RKO (cell line): ENCODE measurements around the gene DPF3.

Experiments used
- DNase-seq: peaks from one replicate; pipeline ENCODE4 v3.0.0-alpha.2; 2016; ENCODE audit warnings: low spot score

The DPF3 gene

DNA sequence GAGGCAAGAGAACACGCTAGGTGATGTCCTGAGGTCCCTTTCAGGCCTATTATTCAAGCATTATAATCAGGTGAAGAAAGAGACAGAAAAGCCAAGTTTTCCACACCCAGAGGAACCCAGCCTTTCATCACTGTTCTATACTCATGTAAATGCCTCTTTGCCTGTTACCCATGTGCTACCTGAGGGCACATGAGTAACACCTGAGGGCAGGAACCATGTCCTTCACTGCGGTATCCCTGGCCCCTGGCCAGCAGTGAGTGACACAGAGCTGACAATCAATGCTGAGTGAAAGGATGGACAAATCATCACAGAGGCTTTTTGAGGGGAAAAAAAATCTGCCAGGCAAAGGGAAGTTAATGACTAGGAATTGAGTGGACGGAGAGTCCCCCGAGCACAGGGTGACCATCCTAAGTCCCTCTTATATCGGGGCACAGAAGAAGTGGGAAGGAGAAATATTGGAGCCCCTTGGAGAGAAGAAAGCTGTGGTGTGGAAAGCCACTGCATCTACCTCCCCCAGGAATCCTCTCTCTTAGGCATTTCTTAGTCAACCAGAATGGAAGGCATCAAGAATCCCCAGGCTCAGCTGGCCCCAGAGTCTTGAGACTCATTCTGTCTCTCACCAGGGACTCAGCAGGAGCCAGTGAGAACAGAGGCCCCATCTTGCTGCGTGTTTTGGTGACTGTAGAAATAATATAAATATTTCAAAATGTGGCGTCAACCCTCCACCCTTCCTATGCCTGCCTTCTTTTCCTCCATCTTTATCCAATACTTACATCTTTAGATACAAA lies 212.9 kb downstream of the DPF3 start:
- no peak for DNase-seq

- no peak for DNase-seq
Observed at GRCh38 chr14:72679536-72680151, 214.3 kb downstream of the DPF3 start.

GRCh38 chr14:72679141-72679535 lies 214.8 kb downstream of the DPF3 start:
- DNase-seq, result no peak

- DNase-seq, result no peak
Observed at GRCh38 chr14:72678356-72678755, 215.5 kb downstream of the DPF3 start.

DNA sequence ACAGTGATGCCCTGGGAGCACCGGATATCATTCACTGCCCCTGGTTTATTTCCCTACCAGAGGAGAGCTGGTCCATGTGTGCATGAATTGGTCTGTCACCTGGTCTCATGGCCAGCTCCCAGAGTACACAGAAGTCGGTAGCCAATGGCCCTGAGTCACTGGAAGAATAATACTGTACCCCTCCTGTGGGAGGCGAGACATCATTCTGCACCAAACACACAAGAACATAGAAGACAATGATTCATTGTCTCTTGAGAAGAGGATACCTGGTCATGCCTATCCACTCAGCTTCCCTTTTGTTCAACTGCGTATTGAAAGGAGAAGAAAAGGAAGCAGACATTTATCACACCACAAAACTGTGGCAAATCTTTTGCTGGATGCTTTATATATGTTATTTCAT lies 216.2 kb downstream of the DPF3 start:
- no peak for DNase-seq

DNA sequence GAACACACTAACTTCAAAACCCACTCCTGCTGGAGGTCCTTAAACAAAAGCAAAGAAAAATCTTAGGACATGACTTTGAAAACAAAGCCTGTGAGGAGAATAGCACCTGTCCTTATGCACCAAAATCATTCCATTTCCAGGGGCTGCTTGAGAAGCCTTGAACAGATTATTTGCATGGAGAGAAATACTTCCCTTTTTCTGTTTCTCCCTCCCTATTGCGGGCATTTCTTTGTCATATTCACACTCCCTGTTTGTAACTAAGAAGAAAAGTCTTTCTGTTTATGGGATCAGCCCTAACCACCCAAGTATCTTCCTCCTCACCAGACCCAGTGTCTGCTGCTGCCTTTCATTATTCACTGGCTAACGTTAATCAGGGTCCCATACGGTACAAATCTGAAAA lies 218.8 kb downstream of the DPF3 start:
- no peak for DNase-seq

DNA sequence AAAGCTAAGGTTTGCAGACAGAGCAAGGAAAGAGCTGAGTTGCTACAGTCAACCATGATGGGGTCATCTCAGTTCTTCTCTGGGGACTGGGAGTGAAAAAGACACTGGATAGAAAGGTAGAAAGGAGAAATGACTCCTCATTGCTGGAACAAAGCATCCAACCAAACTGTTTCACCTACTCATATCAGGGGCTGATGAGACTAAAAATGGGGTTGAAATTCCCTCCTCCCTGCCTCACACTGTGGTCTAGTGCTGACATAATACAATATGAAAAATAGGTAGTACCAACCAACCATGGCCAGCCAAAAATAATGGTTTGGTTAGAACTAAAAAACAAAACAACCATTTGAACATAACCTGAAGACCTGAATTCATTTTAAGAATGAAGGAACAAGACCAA lies 220.7 kb downstream of the DPF3 start:
- no peak for DNase-seq

- DNase-seq, result peak; percentile 30
Observed at GRCh38 chr14:72666610-72667009, 227.3 kb downstream of the DPF3 start.

DNA sequence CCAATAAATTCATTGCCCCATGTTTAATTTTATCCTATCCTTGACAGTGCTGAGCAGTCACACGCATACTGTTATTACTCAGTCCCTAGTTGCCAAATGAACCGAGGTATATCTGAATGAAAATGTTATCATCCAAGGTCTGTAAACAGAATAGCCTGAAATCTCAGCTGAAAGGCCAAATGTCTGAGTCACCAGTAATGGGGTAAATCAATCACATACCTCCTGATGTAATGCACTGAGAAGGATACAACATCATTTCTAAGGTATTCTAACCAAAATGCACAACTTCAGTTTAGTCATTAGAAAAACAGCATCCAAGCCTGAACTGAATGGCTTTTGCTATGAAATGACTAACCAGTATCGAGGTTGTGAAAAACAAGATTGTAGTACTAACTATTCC lies 228.6 kb downstream of the DPF3 start:
- DNase-seq, result peak; percentile 74

- DNase-seq, result no peak
Observed at GRCh38 chr14:72664651-72665050, 229.2 kb downstream of the DPF3 start.

DNA sequence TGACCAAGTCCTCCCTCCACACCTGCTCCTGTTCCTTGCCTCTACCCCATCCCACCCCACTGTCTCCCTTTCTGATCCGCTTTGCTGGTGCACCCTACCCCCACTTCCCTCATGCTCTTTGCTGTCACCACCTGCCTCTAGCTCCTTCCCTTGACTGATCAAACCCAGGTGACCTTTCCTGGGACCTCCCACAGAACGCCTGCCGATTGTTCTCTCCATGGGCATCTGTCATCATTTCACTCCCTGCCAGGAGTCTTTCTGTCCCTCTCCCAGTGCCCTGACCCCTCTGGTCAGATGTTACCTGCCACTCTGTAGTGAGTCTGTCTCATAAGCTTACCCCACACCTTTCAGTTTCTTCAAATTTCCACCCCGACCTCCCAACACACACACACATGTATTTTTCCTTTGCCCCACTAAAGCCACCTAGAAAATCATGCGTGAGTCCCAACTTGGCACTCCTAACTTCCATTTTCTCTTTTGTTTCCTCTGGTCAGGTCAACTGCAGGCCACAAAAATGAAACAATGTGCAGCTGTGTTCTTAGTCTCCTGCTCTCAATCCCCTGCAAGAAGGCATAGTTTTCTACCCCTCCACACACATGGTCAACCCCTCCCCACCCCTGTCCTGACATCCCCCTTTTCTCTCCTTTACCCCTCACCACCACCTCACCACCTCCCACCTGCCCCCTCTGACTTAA lies 229.8 kb downstream of the DPF3 start:
- no peak for DNase-seq

DNA sequence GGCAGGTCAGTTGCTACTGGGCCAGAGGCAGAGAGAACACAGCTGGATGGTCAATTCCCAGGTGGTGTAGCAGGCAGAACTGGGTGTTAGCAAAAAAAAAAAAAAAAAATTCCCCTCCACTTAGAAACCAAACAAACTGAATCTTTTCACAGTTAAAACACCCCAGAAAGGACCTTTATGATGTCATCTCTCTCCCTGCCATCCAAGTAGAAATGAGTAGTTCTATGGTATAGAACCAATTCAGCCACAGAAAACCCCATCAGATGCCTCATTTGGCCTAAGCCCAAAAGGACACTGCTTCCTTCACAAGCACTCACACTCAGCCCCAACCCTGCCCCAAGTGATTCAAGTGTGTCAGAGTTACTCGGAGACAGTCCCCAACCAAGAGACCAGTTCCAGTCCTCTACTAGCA lies 230.8 kb downstream of the DPF3 start:
- DNase-seq, result no peak

DNA sequence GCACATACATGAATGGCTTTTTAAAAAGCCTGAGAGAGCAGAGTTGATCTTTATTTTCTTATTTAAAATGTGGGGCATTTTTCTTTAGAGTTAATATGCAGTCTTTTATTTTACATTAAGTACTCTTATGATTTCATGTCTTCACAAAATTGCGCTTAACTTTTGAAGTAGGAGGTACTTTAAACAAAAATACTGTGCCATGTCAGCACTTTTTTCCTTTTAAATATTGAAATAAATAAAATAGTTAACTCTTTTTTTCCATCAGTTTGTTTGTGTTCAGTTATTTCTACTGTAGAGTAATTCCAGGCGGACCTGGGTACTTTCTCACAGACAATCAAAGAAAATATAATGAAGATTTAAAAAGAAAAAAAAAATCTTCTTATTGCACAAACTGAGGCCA lies 231.7 kb downstream of the DPF3 start:
- DNase-seq, result no peak

DNA sequence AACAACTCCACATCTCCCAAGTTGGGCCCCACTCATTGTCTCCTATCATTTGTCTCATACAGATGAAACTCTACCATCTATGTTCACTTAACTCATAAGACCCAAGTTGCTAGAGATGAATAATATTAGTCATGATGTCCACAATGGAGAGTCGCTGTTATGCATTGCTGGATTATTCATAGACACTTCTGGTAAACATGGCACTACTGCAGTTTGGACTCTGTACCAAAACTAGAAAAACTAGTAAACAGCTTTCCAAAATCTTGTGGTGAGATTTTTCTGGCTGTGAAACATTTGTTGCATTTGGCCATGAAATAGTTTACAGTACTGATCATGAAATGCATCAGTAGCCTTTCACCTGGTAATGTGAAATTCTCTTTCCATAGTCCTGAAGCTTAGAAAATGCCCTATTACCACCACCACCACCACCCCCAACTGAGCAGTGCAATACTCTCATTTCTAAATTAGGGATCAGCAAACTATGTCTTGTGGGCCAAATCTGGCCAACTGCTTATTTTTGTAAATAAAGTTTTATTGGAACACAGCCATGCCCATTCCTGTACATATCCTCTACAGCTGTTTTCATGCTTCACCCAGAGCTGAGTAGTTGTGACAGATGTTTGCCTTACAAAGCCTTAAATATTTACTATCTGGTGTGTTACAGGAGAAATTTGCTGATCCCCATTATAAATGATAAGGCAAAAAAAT lies 236.5 kb downstream of the DPF3 start:
- DNase-seq, result no peak

- no peak for DNase-seq
Observed at GRCh38 chr14:72653026-72653425, 240.9 kb downstream of the DPF3 start.

GRCh38 chr14:72652179-72652578 lies 241.7 kb downstream of the DPF3 start:
- DNase-seq, result no peak

DNA sequence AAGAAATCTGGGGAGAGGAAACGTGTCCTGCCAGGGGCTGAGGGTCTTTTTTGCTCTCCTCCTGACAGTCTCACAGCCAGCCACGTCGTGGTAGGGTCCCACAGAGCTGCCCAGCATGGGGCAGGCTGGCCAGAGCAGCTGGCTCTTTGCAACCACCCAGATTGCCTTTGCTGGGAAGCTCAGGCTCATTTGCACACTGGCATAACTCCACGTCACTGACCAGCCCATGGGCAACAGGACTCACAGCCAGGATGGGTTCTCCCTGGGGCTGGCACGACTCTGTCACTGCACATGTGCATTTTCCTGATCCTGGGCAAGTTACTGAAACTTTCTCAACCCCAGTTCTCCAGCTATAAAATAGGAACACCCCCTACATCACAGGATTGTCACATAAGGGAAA lies 242.2 kb downstream of the DPF3 start:
- DNase-seq, result no peak

DNA sequence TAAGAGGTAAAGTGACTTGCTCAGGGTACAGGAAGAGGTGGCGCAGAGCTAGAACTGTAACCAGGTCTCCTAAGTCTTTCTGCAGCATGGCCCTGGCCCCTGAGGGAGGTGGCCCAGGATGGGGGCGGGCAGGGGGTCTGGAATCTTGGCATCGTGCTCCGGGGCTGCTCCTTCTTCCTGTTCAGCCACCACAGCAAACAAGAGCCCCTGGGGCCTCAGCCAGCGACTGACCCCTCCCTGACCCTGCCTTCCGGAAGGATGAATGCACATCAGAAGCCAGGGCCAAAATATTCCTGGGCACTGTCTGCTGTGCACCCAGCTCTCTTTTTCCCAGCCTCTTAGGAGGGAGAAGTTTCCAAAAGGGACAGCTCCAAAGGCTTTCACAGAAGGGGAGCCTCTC lies 242.8 kb downstream of the DPF3 start:
- DNase-seq, result no peak

- DNase-seq, result no peak
Observed at GRCh38 chr14:72649603-72650227, 244.2 kb downstream of the DPF3 start.

DNA sequence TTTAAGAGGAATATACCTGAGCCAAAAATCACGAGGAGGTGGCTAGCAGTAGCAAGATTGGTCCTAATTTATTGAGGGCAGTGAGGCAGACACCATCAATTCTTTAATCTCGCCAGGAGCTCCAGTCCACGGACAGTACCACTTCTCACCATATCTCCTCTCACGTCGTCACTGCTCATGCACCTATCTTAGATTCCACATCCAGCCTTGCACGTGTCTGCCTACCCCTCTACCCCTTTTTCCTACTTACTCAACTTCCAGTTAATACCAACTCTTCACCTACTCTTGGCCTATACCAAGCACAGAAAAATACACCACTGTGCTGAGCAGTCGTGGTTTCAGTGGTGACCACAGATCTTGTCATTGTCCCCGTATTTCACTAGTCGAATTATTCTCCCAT lies 246.1 kb downstream of the DPF3 start:
- DNase-seq, result no peak

DNA sequence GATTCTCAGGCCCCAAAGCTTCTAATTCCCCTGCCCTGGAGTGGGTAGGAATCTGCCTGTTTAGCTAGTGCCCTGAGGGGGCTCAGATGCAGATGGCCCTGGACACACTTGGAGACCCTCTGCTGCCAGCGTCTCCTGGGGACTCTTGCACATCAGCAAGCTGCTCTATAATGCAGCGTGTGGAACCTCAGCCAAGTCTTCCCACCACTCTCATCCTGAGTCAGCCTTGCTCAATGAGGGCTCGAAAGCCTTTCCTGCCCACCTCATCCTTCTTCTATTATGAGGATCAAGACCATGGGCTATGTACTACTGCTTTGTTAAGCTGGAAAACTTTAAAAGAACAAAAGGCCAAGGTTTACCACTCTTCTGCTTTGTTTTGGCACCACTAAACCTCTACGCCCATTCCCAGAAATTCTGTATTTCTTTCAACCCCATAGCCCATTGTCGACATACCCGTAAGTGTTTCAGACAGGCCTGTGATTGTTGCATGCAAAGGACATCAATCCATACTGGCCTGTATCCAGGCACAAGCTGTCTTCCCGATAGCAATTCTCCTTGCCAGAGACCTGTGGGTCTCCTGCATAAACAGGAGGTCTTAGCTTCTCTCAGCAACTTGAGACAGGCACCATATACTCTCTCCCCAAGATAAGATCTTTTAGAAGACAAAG lies 246.9 kb downstream of the DPF3 start:
- DNase-seq, result no peak

- no peak for DNase-seq
Observed at GRCh38 chr14:72645706-72646105, 248.2 kb downstream of the DPF3 start.
